Endothelial cell of umbilical vein (primary cell): ENCODE data around the gene KIF17.

Experiments
- TF ChIP-seq, protein P1 (sequence below): IDR thresholded peaks from 2 replicates; pipeline ENCODE4 v1.6.1; 2011; ENCODE audit not compliant: insufficient read depth, insufficient read length
- TF ChIP-seq, protein P2 (sequence below), 2 donors: IDR thresholded peaks; 1 replicate in 1 of 2; 2 replicates in 1 of 2; pipeline ENCODE4 v1.5.1; 2011; ENCODE audit warnings: low read length in 2 of 2, mild to moderate bottlenecking in 2 of 2, moderate library complexity in 2 of 2, control low read depth in 1 of 2, inconsistent platforms in 1 of 2, low read depth in 1 of 2; ENCODE audit not compliant: insufficient read depth in 1 of 2; ENCODE audit errors: extremely low read depth in 1 of 2

DNA sequence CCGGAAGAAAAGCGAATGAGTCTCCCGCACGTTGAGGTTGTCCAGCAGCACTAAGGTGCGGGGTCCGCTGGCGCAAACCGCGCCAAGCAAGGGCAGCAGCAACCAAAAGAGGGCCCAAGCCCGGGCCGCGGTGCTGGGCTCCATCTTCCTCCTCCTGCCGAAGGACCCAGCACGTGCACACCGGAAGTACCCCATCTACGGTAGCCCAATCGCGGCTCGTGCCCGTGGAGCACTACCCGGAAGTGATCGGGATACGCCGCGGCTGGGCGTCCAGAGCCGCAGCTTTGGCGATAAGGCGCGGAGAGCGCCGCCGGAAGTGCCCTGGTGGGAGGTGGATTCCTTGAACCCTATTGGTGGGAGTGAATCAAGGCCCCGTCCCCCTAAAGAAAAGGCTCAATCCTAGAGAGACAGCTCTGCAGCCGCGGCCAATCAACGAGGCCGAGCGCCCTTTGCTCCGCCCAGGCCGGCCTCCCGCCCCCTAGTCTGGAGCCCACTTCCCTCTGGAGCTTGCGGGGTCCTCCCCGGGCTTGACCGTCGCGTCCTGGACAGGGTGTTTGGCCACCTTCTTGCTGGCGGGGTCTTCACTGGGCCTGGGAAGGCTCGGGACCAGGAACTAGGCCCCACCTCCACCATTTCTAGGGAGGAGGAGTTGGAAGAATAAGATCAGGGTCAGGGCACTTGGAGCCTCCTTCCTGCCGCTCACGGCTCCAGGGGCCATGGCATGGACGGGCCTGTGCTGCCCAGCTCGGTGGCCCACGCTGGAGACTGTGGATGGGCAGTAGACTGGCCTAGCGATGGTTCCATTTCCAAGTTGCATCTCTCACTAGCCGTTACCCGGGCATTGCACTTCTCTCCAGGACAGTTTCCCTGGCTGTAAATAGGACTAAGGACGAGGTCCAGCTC, 56.3 kb downstream of the KIF17 start, which contains the start of gene DDOST:
- TF ChIP-seq, protein P1, sequence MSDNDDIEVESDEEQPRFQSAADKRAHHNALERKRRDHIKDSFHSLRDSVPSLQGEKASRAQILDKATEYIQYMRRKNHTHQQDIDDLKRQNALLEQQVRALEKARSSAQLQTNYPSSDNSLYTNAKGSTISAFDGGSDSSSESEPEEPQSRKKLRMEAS, result no peak
- TF ChIP-seq, protein P2, sequence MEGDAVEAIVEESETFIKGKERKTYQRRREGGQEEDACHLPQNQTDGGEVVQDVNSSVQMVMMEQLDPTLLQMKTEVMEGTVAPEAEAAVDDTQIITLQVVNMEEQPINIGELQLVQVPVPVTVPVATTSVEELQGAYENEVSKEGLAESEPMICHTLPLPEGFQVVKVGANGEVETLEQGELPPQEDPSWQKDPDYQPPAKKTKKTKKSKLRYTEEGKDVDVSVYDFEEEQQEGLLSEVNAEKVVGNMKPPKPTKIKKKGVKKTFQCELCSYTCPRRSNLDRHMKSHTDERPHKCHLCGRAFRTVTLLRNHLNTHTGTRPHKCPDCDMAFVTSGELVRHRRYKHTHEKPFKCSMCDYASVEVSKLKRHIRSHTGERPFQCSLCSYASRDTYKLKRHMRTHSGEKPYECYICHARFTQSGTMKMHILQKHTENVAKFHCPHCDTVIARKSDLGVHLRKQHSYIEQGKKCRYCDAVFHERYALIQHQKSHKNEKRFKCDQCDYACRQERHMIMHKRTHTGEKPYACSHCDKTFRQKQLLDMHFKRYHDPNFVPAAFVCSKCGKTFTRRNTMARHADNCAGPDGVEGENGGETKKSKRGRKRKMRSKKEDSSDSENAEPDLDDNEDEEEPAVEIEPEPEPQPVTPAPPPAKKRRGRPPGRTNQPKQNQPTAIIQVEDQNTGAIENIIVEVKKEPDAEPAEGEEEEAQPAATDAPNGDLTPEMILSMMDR (IDR thresholded peaks at IDR 0.05; ENCODE audit: extremely low read depth in 1 of 2, insufficient read depth in 1 of 2, low read depth in 1 of 2, low read length in 2 of 2), result peak; percentile 42 to 64
